ENCODE data around the gene STXBP5L. TPM values are rescaled to one million over a fixed set of nuclear protein-coding genes. Genes with fewer than 3 reads are reported as not detected.

Gene STXBP5L
- total and polyA plus RNA-seq, 7 donors = under 0.01 to 14.3 (median 11.8) TPM; not detected in 1

GRCh38 chr3:121231872-121232271 is 323.9 kb downstream of the STXBP5L start:
- no peak overlapping the region for H3K4me3 ChIP-seq
- TF ChIP-seq POLR2AphosphoS5 (IDR thresholded peaks at IDR 0.05) (no peak), CTCF (IDR thresholded peaks at IDR 0.05) (no peak), POLR2A (IDR thresholded peaks at IDR 0.05) (no peak), EP300 (IDR thresholded peaks at IDR 0.05) (no peak)
- H3K36me3 ChIP-seq = no peaks in the 10 kb centered on the region
- no peaks in the 10 kb centered on the region for H3K27me3 ChIP-seq
- 73 to 79% methylated on average over 3 of the region's 3 CpGs for WGBS, 2 donors
- H3K27ac ChIP-seq = no peak overlapping the region
- intact Hi-C loops (cut with DNase I) = no loop called here
- no peaks in the 10 kb centered on the region for H3K4me1 ChIP-seq
- DNase-seq = no peak
- no peaks in the 10 kb centered on the region for H3K9me3 ChIP-seq

- Histone ChIP-seq H3K4me3 (no peak overlapping the region), H3K27ac (no peak overlapping the region), H3K36me3 (no peaks in the 10 kb centered on the region), H3K27me3 (no peaks in the 10 kb centered on the region), H3K9me3 (no peaks in the 10 kb centered on the region), H3K4me1 (no peaks in the 10 kb centered on the region)
- TF ChIP-seq EP300 (IDR thresholded peaks at IDR 0.05) = no peak
- TF ChIP-seq POLR2AphosphoS5 (IDR thresholded peaks at IDR 0.05) = no peak
- TF ChIP-seq POLR2A (IDR thresholded peaks at IDR 0.05) = no peak
- TF ChIP-seq CTCF (IDR thresholded peaks at IDR 0.05) = no peak
- no peak for DNase-seq
- 81 to 91% methylated on average over 5 of the region's 5 CpGs for whole genome bisulfite sequencing, 2 donors
- intact Hi-C loops (cut with DNase I) = no loop called here
Measured at GRCh38 chr3:121232309-121233225, 324.6 kb downstream of the STXBP5L start.

- no peak for DNase-seq
- peaks cover 0 to 2% (median 0%) of the 10 kb centered on the region in 4 donors for H3K9me3 ChIP-seq
- no peaks in the 10 kb centered on the region for H3K27me3 ChIP-seq
- TF ChIP-seq CTCF (IDR thresholded peaks at IDR 0.05) (no peak), POLR2AphosphoS5 (IDR thresholded peaks at IDR 0.05) (no peak), POLR2A (IDR thresholded peaks at IDR 0.05) (no peak), EP300 (IDR thresholded peaks at IDR 0.05) (no peak)
- no peak overlapping the region for H3K27ac ChIP-seq
- no peaks in the 10 kb centered on the region for H3K4me1 ChIP-seq
- intact Hi-C loops (cut with DNase I) = no loop called here
- peaks cover 0 to 5% (median 0%) of the 10 kb centered on the region in 4 donors for H3K36me3 ChIP-seq
- WGBS, 2 donors = 76 to 89% methylated on average over 1 of the region's 1 CpG
- H3K4me3 ChIP-seq = no peak overlapping the region
Measured at GRCh38 chr3:121243208-121243607, 335.2 kb downstream of the STXBP5L start.

- WGBS, 2 donors = 18 to 61% methylated on average over 2 of the region's 2 CpGs
- H3K36me3 ChIP-seq = no peaks in the 10 kb centered on the region
- H3K4me3 ChIP-seq = no peak overlapping the region
- H3K27me3 ChIP-seq = no peaks in the 10 kb centered on the region
- DNase-seq = no peak
- no peaks in the 10 kb centered on the region for H3K4me1 ChIP-seq
- intact Hi-C loops (cut with DNase I) = no loop called here
- TF ChIP-seq POLR2A (IDR thresholded peaks at IDR 0.05) = no peak
- no peak for TF ChIP-seq CTCF (IDR thresholded peaks at IDR 0.05)
- TF ChIP-seq EP300 (IDR thresholded peaks at IDR 0.05) = no peak
- no peak for TF ChIP-seq POLR2AphosphoS5 (IDR thresholded peaks at IDR 0.05)
- H3K9me3 ChIP-seq = no peaks in the 10 kb centered on the region
- no peak overlapping the region for H3K27ac ChIP-seq
Measured at GRCh38 chr3:121252676-121253075, 344.7 kb downstream of the STXBP5L start.
